HL-60/S4 treated with phorbol 12-myristate 13-acetate at 8.2 ng/mL for 4 days and 3 days (cell line): ENCODE results near the gene CMIP.
"Not testable (repeated sequence)": the region's sequence is repeated elsewhere in the genome, so short reads cannot be mapped to it uniquely, and the experiment has no call there.

Source experiments
- in situ Hi-C: fragments of 300-500 bp; cut with MboI; formaldehyde crosslinking; loops from 2 replicates; pipeline ENCODE4 v1.15.0; 2022; ENCODE audit warnings: low sequenced_read_pairs

The CMIP gene

DNA sequence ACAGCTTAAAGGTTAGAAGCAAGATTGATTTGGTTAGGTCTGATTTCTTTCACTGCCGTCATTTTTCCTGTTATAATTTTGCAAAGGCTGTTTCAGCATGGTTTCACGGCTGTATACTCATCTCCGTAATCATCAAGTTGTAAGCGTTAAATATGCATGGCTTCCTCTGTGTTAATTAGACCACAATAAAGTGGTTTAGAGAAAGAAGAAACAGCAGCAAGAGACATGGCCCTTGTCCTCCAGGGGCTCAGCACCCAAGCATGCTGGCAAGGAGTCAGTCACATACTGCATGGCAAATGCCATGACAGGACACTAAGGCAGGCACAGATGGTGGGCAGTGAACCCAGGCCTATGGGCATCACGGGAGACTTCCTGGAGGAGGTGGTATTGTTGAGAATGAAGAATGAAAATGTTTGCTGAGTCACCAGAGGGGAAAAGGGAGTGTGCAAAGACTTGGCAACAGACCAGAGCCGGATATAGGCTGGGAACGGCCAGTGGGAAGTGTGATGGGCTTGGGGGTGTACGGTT, 273.1 kb downstream of the CMIP start:
- in situ Hi-C loops: loop anchor here (25.0 kb wide), 1 partner anchor 330 kb away; no protein-coding TSS in a partner anchor

DNA sequence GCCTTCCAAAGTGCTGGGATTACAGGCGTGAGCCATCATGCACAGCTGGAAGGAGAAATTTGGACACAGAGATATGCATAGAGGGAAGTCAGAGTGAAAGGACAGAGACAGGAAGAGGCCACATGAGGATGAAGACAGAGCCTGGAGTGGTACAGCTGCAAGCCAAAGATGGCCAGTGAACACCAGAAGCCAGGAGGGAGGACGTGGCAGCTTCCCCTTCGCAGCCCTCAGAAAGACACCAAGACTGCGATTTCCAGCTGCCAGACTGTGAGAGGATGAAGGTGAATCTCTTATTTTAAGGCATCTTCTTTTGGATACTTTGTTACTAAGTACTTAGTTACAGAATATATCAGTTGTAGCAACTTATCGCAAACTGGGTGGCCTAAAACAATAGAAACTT, 274.0 kb downstream of the CMIP start:
- in situ Hi-C loops: loop anchor here (25.0 kb wide), 1 partner anchor 331 kb away; no protein-coding TSS in a partner anchor

DNA sequence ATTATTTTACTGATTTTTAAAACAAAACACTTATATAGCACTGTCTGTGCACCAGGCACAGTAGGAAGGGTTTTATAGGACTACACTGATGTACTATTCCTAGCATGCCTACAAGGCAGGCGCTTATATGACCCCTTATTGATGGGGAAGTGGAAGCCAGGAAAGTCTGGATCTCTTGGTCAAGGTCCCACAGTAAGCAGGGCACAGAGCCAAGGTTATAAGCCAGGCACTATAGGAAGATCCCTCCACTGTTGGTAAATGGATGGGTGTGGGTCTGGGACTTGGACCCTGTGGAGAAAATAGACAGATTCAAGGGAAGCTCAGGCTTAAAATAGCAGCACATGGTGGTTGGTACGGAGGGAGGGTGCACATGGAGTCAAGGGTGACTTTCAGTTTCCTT, 275.4 kb downstream of the CMIP start:
- in situ Hi-C loops: loop anchor here (25.0 kb wide), 1 partner anchor 333 kb away; no protein-coding TSS in a partner anchor

DNA sequence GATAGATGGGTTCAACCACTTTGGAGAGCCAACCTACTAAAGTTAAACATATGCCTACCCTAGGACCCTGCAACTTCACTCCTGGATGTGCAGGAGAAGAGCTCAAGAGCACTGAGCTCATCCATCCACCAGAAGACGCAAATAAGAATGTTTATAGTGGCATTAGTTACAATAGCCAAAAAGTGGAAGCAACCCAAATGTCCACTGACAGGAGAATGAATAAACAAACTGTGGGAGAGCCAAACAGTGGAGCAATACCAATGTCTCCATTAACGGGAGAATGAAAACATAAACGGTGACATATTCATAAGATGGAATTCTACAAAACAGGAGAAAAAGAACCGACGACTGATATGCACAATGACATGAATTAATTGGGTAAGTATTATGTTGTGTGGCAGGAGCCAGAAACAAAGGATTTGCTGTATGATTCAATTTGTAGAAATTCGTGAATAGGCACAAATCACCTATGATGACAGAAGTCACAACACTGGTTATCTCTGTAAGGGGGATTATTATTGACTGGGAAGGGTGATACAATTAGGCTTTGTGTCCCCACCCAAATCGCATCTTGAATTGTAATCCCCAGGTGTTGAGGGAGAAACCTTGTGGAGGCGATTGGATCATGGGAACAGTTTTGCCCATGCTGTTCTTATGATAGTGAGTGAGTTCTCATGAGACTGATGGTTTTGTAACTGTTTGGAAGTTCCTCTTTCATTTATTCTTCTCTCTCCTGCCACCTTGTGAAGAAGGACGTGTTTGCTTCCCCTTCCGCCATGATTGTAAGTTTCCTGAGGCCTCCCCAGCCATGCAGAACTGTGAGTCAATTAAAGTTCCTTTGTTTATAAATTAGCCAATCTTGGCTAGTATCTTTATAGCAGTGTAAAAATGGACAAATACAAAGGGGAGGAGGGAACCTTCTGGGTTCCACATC, 276.6 kb downstream of the CMIP start:
- in situ Hi-C loops: loop anchor here (25.0 kb wide), 1 partner anchor 334 kb away; no protein-coding TSS in a partner anchor

DNA sequence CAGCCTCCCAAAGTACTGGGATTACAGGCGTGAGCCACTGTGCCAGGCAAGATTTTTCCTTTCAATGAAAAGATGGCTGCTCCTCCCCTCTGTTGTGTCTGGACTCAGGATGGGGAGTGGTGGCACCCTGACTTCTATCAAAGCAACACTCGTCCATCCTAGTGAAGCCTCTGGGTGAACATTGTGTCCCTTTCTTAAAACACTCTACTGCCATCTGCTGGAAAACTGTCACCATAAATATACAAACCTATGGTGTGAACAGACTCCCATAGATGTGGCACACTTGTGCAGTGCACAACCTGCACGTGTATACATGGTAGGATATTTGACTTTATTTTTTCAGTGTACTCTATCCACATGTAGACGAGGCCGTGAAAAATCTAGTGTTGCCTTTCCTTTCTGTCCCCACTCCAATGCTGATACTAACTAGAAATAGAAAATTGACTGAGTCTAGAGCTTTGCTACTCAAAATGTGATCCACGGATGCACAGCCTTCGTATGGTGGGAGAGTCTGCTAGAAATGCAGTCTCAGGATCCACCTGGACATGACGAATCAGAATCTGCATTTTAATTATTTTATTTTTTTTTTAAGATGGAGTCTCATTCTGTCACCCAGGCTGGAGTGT, 278.6 kb downstream of the CMIP start:
- in situ Hi-C loops: loop anchor here (25.0 kb wide), 1 partner anchor 336 kb away; no protein-coding TSS in a partner anchor

DNA sequence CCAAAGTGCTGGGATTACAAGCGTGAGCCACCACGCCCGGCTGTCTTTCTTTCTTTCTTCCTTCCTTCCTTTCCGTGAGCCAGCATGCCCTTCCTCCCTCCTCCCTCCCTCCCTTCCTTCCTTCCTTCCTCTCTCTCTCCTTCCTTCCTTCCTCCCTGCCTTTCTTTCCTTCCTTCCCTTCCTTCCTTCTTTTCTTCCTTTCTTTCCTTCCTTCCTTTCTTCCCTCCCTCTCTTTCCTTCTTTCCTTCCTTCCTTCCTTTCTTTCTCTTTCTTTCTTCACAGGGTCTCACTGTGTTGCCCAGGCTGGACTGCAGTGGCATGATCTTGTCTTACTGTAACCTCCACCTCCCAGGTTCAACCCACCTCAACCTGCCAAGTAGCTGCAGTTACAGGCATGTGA, 283.8 kb downstream of the CMIP start:
- in situ Hi-C loops: no loop called here

DNA sequence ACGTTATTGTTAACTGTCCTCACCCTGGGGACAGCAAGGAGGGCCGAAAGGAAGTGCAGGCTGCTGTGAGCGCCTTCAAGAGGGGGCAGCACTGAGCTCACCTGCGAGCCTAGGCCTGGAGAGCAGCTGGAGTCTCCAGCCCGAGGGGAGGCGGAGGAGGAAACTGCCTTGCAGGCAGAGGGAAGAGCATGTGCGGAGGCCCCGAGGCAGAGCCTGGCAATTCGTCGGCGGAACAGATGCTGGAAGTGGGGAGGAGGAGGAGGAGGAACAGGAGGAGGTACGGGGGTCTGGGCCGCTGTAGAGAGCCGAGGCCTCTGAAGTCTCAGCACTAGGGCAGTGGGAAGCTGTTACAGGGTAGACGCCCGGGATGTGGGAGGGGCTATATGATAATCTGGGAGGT, 284.8 kb downstream of the CMIP start:
- in situ Hi-C loops: no loop called here

DNA sequence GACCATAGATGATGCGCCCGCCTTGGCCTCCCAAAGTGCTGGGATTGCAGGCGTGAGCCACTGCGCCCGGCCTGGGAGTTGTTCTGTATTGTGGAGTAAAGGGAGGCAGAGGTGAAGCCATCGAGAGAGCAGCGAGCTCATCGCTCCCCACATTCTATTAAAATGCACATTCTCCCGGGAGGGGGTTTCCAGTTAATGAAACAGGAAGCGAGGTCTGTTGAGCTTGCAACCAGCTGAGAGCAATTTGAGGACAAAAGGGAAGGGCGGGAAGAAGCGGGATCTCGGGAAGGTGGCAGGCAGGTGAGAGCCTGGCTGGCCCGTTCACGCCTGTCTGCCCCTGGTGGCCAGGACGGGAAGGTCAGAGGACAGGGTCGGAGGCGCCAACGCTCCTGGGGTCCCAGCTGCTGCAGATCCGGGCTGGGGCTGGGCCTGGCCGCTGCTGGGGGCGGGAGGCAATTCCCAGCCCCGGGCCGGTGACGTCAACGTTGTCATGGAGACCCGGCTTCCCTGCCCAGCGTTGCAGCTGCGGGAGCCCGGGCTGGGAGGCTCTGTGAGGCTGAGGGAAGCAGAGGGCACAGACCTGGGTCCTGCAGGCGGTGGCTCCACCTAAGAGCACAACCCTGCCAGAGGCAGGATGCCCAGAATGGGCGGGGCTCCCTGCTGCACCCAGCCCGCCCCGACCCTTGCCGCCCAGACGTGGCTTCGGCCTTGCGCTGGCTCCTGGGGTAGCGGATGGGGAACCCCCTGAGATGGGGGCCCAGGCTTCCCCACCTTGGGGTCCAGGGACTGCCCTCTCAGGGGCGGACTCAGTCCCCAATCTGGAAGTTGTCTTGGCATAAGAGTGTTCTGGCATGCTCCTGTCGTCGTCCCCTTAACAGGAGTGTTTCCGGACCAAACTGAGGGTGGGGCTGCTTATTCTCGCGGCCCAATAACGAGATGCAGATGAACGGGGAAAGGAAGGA, 285.8 kb downstream of the CMIP start:
- in situ Hi-C loops: no loop called here

DNA sequence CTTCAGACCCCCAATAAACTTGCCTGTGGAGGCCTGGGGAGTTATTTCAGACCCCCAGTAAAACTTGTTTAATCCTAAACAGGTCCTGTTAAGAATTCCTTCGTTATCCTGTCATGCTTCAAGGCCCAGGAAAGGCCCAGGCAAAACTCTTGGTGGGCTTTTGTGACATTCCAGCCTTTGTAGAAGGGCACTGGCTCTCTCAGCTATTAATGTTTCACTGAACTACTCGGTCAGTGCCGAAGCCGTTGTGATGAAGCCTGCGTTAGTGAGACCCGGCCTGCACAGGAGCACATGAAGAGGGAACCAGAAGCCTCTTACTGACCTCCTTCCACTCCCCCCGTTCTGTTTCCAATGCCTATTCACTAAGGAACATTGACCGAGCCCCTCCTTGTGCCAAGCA, 287.0 kb downstream of the CMIP start:
- in situ Hi-C loops: no loop called here

DNA sequence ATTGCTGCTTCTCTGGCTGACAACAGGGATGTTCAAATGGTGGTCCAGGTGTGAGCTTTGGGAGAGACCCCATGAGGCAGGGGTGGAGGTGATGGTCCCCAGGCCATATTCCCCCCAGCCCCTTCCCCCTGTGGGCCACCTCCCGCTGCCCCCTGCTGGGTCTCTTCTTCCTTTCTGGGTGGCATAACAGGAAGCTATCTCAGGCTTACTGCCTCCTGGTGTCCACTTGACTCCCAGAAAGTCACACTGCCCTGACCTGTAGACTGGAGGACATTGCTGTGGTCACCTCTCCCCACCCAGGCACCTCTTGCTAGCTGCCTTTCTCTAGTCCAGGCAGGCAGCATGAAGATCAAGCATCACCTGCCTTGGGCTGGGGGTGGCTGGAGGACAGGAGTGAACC, 288.1 kb downstream of the CMIP start:
- in situ Hi-C loops: no loop called here

DNA sequence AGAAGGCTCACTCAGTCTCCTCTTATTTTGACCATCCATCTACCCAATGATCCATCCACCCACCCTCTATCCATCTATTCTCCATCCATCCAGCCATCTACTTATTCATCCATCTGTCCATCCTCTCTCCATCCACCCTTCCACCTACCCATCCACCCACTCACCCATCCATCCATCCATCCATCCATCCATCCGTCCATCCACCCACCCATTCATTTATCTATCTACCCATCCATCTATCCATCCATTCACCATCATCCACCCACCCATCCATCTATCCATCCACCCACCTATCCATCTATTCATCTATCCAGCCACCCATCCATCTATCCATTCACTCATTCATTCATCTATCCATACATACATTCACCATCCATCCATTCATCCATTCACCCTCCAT, 288.7 kb downstream of the CMIP start:
- in situ Hi-C loops: no loop called here

DNA sequence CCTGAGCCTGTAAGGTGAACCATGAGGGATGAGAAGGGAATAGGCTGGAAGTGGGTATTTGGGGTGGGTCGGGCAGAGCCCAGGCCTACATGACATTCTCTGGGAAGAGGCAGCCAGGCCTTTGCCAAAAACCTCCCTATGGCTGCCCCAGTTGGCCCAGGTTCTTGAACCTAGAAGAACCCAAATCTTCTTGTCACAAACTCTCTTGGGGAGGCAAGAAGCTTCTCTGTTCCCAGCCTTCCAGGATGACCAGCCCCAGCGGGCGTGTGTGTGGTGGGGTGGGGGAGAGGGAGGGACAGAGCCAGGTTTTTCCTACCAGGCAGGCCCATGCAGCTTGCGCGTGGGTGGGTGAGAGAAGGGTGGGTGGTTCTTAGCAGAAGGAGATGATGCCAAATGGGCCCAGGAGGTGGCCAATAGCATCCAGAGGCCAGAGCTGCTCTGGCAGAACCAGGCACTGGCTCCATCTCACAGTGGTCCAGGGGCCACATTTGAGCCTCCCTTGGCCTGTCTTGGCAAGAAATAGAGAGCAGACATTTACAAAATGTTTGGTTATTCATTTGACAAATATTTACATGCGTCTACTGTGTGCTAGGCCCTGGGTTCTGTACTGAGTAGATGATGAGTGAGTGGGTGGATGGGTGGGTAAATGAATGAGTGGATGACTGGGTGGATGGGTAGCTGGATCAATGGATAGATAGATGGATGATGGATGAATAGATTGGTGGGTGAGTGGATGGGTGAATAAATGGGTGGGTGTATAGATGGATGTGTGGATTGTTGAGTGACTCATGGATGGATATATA, 290.2 kb downstream of the CMIP start:
- in situ Hi-C loops: no loop called here

DNA sequence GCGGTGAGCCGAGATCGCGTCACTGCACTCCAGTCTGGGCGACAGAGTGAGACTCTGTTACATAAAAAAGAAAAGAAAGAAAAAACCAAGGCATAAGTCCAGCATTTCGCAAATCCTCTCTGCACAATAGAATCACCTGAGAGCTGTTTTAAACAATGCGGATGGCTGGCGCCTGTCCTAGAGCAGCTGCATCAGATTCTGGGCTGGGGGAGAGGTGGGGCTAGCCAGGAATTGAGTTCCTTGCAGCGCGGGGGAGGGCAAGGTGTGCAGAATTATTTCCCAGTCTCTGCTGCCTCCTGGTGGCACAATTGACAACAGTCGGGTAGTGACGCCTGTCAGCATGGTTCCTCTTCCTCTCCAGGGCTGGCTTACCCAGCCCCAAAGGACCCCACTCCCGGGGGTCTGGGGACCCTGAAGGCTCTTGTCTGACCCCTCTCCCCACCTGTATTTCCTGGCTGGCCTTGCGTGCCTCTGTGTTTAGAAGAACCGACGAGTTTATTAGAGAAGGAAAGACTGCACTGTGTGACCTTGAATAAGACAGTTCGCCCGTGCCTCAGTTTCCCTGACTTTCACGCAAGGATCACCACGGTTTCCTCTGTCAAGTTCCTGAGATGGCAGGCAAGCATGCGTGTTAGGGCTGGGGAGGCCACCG, 293.4 kb downstream of the CMIP start:
- in situ Hi-C loops: no loop called here

DNA sequence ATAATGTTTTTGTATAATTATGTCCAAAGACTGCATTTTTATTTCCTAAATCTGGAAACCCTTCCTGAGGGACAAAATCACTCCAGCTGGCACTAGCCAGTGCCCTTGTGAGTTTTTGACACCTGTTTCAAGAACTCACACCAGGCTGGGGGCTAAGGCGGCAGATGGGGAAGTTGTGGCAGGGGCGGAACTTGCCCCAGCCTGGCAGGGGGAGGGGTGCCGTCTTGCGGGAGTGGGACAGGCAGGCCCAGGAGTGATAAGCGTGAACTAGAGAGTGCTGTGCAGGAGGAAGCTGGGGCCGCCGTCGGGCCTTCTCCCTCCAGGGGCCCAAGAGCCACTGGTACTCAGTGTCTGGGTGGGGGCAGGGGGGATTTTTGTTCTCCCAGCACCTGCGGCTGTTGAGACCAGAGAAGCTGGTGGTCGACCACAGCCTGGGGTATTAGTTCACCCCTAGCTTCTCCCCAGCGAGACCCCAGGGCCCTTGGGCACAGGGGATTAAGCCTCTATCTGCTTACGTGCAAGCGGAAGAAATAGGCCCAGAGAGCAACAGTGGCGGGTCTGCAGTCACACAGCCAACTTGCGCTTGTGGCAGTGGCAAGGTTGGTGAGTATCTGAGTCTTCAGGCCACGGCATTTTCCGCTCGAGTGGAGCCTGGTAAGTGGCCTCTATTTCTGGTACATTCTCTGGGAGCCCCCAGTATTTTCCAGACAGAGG, 294.3 kb downstream of the CMIP start:
- in situ Hi-C loops: no loop called here

DNA sequence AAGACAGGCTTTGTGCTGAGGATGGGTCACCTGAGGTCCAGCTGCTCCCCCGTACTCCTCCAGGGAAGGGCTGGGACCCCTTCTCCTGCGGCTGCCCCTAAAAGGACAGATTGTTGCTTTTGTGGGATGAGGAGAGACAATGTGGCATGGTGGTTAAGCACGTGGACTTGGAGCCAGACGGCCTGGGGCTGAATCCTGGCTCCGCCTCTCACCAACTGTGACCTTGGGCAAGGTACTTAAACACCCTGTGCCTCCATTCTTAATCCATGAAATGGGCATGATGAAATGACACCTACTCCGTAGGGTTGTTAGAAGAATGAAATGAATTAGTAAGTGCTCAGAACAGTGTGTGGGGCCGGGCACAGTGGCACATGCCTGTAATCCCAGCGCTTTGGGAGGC, 294.9 kb downstream of the CMIP start:
- in situ Hi-C loops: no loop called here

DNA sequence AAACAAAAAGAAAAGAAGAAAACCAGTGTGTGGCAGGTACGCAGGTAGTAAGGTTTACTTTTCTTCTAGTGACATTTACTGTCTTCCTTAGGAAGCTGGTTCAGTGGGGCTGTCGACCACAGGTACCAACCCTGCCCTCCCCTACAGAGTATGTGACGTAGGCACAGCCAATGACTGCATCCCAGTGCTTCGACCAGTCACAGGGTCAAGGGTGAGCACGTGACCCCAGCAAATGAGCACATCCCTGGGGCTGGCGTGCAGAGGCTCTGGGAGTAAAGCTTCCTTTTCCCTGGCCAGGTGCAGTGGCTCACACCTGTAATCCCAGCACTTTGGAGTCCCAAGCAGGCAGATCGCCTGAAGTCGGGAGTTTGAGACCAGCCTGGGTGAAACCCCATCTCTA, 295.6 kb downstream of the CMIP start:
- in situ Hi-C loops: no loop called here

DNA sequence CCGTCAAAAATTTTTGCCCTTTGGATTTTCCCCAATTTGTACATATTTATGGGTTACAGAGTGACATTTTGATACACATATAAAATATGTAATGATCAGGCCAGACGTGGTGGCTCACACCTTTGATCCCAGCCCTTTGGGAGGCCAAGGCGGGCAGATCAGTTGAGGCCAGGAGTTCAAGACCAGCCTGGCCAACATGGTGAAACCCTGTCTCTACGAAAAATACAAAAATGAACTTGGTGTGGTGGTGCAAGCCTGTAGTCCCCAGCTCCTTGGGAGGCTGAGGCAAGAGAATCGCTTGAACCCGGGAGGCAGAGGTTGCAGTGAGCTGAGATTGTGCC, 296.8 kb downstream of the CMIP start:
- in situ Hi-C loops: not testable (repeated sequence)

DNA sequence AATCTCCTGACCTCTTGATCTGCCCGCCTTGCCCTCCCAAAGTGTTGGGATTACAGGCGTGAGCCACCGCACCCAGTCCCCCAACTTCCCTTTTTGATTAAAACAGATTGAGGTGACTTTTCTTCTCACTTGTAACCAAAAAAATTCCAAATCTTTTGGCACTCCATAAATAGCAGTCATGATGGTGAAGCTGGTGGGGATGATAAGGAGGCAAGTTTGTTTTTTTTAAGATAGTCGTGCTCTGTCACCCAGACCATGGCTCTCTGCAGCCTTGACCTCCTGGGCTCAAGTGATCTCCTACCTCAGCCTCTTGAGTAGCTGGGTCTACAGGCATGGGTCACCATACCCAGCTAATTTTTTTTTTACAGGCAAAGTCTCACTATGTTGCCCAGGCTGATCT, 299.8 kb downstream of the CMIP start:
- in situ Hi-C loops: no loop called here

DNA sequence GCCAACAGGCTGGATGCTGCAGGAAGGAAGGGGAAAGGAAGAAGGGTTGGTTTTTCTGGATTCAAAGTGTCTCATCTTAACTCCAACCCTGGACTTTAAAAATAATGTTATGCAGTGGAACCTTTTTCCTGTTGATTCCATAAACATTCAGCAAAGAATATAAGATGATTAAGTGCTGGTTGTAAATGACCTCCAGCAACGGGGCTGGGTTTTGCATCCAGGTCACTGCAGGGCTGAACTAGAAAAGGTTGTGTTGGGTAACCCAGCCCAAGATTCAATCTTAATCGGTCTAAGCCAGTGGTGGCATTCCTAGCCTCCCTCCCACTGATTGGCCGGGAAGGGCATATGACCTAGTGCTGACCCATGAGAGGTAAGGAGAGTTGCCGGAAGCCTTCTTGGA, 300.3 kb downstream of the CMIP start:
- in situ Hi-C loops: no loop called here
